DOHH2 (cell line): ENCODE data around the gene TMEM231.
"Not testable (repeated sequence)": the region's sequence is repeated elsewhere in the genome, so short reads cannot be mapped to it uniquely, and the experiment has no call there.

Source experiments
- H3F3A ChIP-seq: fragments of 200-600 bp; sonication (generic), shearing (Covaris generic); 2 replicates; pipeline ENCODE4 v1.6.0; 2016; ENCODE audit warnings: antibody characterized with exemption, mild to moderate bottlenecking; ENCODE audit not compliant: control insufficient read depth, insufficient read depth
- H3K27ac ChIP-seq: fragments of 200-600 bp; sonication (generic); 2 replicates; pipeline ENCODE4 v1.5.1; 2014; ENCODE audit warnings: low read depth, mild to moderate bottlenecking, low read length, moderate library complexity
- H3K27me3 ChIP-seq: fragments of 200-600 bp; sonication (generic); 2 replicates; pipeline ENCODE4 v1.6.1; 2014; ENCODE audit warnings: mild to moderate bottlenecking, low read length, mixed read lengths; ENCODE audit not compliant: control insufficient read depth
- H3K36me3 ChIP-seq: fragments of 200-600 bp; sonication (generic); 2 replicates; pipeline ENCODE4 v1.6.1; 2014; ENCODE audit warnings: mild to moderate bottlenecking, low read length, moderate library complexity, mixed read lengths; ENCODE audit not compliant: control insufficient read depth
- H3K4me1 ChIP-seq: fragments of 200-600 bp; sonication (generic); 2 replicates; pipeline ENCODE4 v1.6.1; 2014; ENCODE audit warnings: mild to moderate bottlenecking, low read length, mixed read lengths; ENCODE audit not compliant: control insufficient read depth
- H3K4me2 ChIP-seq: fragments of 200-600 bp; sonication (generic); 2 replicates; pipeline ENCODE4 v1.6.0; 2014; ENCODE audit warnings: mild to moderate bottlenecking, low read length, moderate library complexity
- H3K4me3 ChIP-seq: fragments of 200-600 bp; sonication (generic); 2 replicates; pipeline ENCODE4 v1.5.1; 2014; ENCODE audit warnings: mild to moderate bottlenecking, low read length, mixed read lengths
- H3K79me2 ChIP-seq: fragments of 200-600 bp; sonication (generic); 2 replicates; pipeline ENCODE4 v1.6.1; 2014; ENCODE audit warnings: mild to moderate bottlenecking, low read length, mixed read lengths; ENCODE audit not compliant: control insufficient read depth
- H3K9me2 ChIP-seq: fragments of 200-600 bp; sonication (generic); replicated peaks from 2 replicates; pipeline ENCODE4 v1.6.1; 2014; ENCODE audit warnings: mild to moderate bottlenecking, low read length, mixed read lengths; ENCODE audit not compliant: control insufficient read depth
- H3K9me3 ChIP-seq: fragments of 200-600 bp; sonication (generic); 2 replicates; pipeline ENCODE4 v1.6.1; 2014; ENCODE audit warnings: antibody characterized with exemption, low read length, mixed read lengths; ENCODE audit not compliant: control insufficient read depth, insufficient read depth
- H4K20me1 ChIP-seq: fragments of 200-600 bp; sonication (generic); 2 replicates; pipeline ENCODE4 v1.6.0; 2014; ENCODE audit warnings: low read depth, mild to moderate bottlenecking, antibody characterized with exemption, low read length, moderate library complexity; ENCODE audit not compliant: control insufficient read depth, insufficient read depth
- EZH2phosphoT487 ChIP-seq: fragments of 200-600 bp; sonication (generic); IDR thresholded peaks from 2 replicates; pipeline ENCODE4 v1.6.1; 2017; ENCODE audit warnings: borderline replicate concordance, mild to moderate bottlenecking, antibody characterized with exemption, low read length, moderate library complexity, mixed read lengths
- TF ChIP-seq, protein P1 (sequence below): fragments of 200-600 bp; sonication (generic); IDR thresholded peaks from one replicate; pipeline ENCODE4 v1.5.1; 2014; ENCODE audit warnings: antibody characterized with exemption, mild to moderate bottlenecking, low read depth, low read length; ENCODE audit not compliant: poor library complexity, severe bottlenecking

Gene TMEM231

DNA sequence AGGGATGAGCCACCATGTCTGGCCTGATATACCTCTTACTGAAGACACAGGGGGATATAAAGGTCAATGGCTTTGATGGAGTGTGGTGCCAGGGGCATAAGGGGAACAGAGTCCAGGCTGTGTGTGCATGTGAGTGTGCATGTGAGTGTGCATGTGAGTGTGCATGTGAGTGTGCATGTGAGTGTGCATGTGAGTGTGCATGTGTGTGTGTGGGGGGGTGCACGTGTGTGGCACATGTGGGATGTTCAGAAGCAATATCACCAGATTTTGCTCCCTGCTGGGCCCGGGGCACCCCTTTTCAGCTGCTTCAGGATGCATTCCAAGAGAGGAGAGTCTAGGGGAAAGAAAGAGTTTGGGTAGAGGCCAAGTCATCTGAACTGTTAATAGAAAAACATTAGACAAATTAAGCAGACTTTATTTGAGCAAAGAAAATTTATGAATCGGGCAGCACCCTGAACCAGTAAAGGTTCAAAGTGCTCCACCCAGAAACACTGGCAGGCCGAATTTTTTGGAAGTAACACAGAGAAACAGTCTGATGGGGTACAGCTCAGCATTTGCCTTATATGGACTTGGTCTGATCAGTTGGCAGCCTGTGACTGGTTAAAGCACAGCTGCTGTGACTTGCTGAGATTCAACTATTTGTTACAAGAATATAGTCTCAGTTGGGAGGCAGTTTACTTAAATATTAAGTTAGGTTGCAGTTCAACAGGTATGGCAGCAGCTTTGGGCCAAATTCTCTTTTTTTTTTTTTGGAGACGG is 29.8 kb downstream of the TMEM231 start:
- Histone ChIP-seq H3F3A (no peaks in the 10 kb centered on the region), H3K4me1 (no peaks in the 10 kb centered on the region), H3K4me2 (no peak overlapping the region), H3K79me2 (no peaks in the 10 kb centered on the region), H3K27ac (no peak overlapping the region), H3K9me3 (no peaks in the 10 kb centered on the region), H4K20me1 (no peaks in the 10 kb centered on the region), H3K4me3 (no peak overlapping the region), H3K9me2 (no peaks in the 10 kb centered on the region), H3K36me3 (no peaks in the 10 kb centered on the region), H3K27me3 (no peaks in the 10 kb centered on the region)
- TF ChIP-seq, protein P1, sequence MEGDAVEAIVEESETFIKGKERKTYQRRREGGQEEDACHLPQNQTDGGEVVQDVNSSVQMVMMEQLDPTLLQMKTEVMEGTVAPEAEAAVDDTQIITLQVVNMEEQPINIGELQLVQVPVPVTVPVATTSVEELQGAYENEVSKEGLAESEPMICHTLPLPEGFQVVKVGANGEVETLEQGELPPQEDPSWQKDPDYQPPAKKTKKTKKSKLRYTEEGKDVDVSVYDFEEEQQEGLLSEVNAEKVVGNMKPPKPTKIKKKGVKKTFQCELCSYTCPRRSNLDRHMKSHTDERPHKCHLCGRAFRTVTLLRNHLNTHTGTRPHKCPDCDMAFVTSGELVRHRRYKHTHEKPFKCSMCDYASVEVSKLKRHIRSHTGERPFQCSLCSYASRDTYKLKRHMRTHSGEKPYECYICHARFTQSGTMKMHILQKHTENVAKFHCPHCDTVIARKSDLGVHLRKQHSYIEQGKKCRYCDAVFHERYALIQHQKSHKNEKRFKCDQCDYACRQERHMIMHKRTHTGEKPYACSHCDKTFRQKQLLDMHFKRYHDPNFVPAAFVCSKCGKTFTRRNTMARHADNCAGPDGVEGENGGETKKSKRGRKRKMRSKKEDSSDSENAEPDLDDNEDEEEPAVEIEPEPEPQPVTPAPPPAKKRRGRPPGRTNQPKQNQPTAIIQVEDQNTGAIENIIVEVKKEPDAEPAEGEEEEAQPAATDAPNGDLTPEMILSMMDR: no peak
- TF ChIP-seq EZH2phosphoT487: no peak

DNA sequence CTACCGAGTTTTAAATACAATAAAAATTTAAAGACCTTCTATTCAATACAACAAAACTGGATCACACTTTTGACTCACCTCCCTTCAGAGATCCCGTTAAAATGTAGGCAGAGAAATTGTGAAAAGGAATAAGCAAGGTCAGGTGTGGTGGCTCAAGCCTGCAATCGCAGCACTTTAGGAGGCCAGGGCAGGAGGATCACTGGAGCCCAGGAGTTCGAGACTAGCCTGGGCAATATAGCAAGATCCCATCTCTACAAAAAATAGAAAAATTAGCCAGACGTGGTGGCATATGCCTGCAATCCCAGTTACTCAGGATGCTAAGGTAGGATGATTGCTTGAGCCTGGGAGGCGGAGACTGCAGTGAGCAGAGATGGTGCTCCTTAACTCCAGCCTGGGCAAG is 36.9 kb downstream of the TMEM231 start:
- TF ChIP-seq, protein P1: no peak
- TF ChIP-seq EZH2phosphoT487: no peak
- H3F3A ChIP-seq: no peaks in the 10 kb centered on the region
- H3K27me3 ChIP-seq: peaks cover 5% of the 10 kb centered on the region; the same call in 1 of the 2 replicates
- H3K27ac ChIP-seq: no peak overlapping the region
- no peaks in the 10 kb centered on the region for H3K9me3 ChIP-seq
- peaks cover 8% of the 10 kb centered on the region; the same call in 1 of the 2 replicates for H3K4me1 ChIP-seq
- no peak overlapping the region for H3K4me3 ChIP-seq
- H4K20me1 ChIP-seq: no peaks in the 10 kb centered on the region
- no peak overlapping the region for H3K4me2 ChIP-seq
- H3K36me3 ChIP-seq: no peaks in the 10 kb centered on the region
- H3K9me2 ChIP-seq: no peaks in the 10 kb centered on the region
- 0 out of 2 replicates have a peak, but pooled peaks cover 4% of the 10 kb centered on the region for H3K79me2 ChIP-seq

DNA sequence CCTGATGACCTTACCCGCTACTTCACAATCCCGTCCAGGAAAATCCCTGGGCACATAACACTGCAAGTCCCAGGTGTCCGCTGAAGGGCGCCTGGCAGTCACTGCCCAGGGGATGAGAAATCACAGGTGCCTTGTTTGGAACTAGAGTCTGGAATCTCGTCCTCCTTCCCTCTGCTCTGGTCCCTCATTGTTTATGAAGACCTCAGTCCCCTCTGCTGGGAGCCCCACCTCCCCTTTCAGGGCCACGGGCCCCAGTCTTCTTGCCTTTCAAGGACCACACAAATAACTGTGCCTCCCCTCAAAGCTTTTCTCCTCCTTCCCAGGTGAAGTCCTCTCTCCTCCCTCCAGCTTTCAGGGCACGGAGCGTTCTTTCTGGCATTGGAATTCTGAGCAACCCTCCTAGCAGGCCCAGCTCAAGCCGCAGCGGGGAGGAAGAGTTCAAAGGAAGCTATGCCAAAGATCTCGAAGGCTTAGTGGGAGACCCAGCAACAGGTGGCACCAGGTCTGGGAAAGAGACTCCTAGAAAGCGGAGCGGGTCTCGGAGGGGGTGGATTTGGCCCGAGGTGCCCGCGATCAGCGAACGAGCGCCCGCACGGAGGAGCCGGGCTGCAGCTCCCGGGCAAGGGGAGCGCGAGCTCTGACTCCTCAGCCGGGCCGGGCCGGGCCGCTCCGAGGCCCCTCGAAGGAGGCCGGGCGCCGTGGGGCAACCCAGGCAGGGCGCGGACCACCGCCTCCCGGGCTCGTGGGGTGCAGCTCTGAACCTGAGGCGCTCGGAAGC is 39.7 kb downstream of the TMEM231 start:
- H3K4me3 ChIP-seq: peak overlapping the region; percentile 87
- not testable (repeated sequence) for H3K79me2 ChIP-seq, H3K9me3 ChIP-seq, H3K9me2 ChIP-seq, H3K27me3 ChIP-seq, H4K20me1 ChIP-seq, H3K27ac ChIP-seq, H3K36me3 ChIP-seq, H3K4me1 ChIP-seq, H3F3A ChIP-seq
- H3K4me2 ChIP-seq: peak overlapping the region; percentile 73

DNA sequence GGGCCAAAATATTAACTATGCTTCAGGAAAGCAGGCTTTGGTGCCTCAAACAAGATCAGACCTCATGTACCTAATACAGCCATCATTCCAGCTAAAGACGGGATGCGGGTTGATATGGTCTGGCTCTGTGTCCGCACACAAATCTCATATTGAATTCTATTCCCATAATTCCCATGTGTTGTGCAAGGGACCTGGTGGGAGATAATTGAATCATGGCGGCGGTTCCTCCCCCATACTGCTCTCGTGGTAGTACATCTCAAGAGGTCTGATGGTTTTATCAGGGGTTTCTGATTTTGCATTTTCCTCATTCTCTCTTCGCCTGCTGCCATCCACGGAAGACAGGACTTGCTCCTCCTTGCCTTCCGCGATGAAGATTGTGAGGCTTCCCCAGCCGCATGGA is 41.8 kb downstream of the TMEM231 start:
- Histone ChIP-seq H3K36me3 (no peaks in the 10 kb centered on the region), H3F3A (no peaks in the 10 kb centered on the region), H3K27me3 (peaks cover 5% of the 10 kb centered on the region; the same call in 1 of the 2 replicates), H3K4me3 (no peak overlapping the region), H4K20me1 (no peaks in the 10 kb centered on the region), H3K9me3 (no peaks in the 10 kb centered on the region), H3K4me2 (no peak overlapping the region), H3K27ac (no peak overlapping the region), H3K79me2 (0 out of 2 replicates have a peak, but pooled peaks cover 4% of the 10 kb centered on the region), H3K9me2 (no peaks in the 10 kb centered on the region), H3K4me1 (peaks cover 8% of the 10 kb centered on the region; the same call in 1 of the 2 replicates)
- no peak for TF ChIP-seq EZH2phosphoT487
- TF ChIP-seq, protein P1: no peak
